Mesendoderm (in vitro differentiated cells): Measurements from ENCODE around the gene NELFE.

Experiments used
- DNase-seq: peaks from one replicate; pipeline ENCODE4 v3.0.0; 2013
- H2AK5ac ChIP-seq: 2 replicates; pipeline ENCODE4 v1.6.1; 2013; ENCODE audit warnings: low read length, inconsistent platforms
- H2BK120ac ChIP-seq: 2 replicates; pipeline ENCODE4 v1.6.1; 2013; ENCODE audit warnings: low read depth, mild to moderate bottlenecking, low read length, moderate library complexity, mixed read lengths
- H2BK15ac ChIP-seq: replicated peaks from 2 replicates; pipeline ENCODE4 v1.6.1; 2013; ENCODE audit warnings: low read depth, mild to moderate bottlenecking, moderate library complexity
- H2BK5ac ChIP-seq: 2 replicates; pipeline ENCODE4 v1.6.1; 2013; ENCODE audit warnings: low read length, inconsistent platforms
- H3K18ac ChIP-seq: 2 replicates; pipeline ENCODE4 v1.6.1; 2013; ENCODE audit warnings: mild to moderate bottlenecking, low read length, mixed read lengths
- H3K23ac ChIP-seq: one replicate; pipeline ENCODE4 v1.6.1; 2013; ENCODE audit warnings: low read length
- H3K27ac ChIP-seq: 2 replicates; pipeline ENCODE4 v1.5.1; 2013; ENCODE audit warnings: low read depth, mild to moderate bottlenecking, inconsistent platforms, low read length, moderate library complexity
- H3K27me3 ChIP-seq: 2 replicates; pipeline ENCODE4 v1.6.1; 2013; ENCODE audit warnings: low read length, control low read depth, mild to moderate bottlenecking, inconsistent platforms; ENCODE audit not compliant: insufficient read depth, poor library complexity
- H3K36me3 ChIP-seq: 2 replicates; pipeline ENCODE4 v1.6.1; 2013; ENCODE audit warnings: low read length, inconsistent platforms; ENCODE audit not compliant: control insufficient read depth, insufficient read depth
- H3K4ac ChIP-seq: one replicate; pipeline ENCODE4 v1.6.1; 2013; ENCODE audit warnings: low read depth, mild to moderate bottlenecking, low read length, moderate library complexity
- H3K4me1 ChIP-seq: 2 replicates; pipeline ENCODE4 v1.6.1; 2013; ENCODE audit warnings: low read depth, low read length, inconsistent platforms; ENCODE audit not compliant: control insufficient read depth
- H3K4me2 ChIP-seq: 2 replicates; pipeline ENCODE4 v1.6.1; 2013; ENCODE audit warnings: low read length
- H3K4me3 ChIP-seq: 2 replicates; pipeline ENCODE4 v1.5.1; 2013; ENCODE audit warnings: mild to moderate bottlenecking, low read length
- H3K56ac ChIP-seq: one replicate; pipeline ENCODE4 v1.6.1; 2013; ENCODE audit warnings: low read length
- H3K79me1 ChIP-seq: 2 replicates; pipeline ENCODE4 v1.6.1; 2013; ENCODE audit warnings: low read length, inconsistent platforms
- H3K79me2 ChIP-seq: 2 replicates; pipeline ENCODE4 v1.6.1; 2013; ENCODE audit warnings: mild to moderate bottlenecking, low read length; ENCODE audit not compliant: control insufficient read depth, insufficient read depth
- H3K9ac ChIP-seq: 2 replicates; pipeline ENCODE4 v1.6.1; 2013; ENCODE audit warnings: low read length, inconsistent platforms
- H4K5ac ChIP-seq: one replicate; pipeline ENCODE4 v1.6.1; 2013; ENCODE audit warnings: low read length
- H4K8ac ChIP-seq: one replicate; pipeline ENCODE4 v1.6.1; 2013; ENCODE audit warnings: low read depth, mild to moderate bottlenecking, control low read depth, low read length, moderate library complexity
- WGBS: extraction: QIAGEN DNeasy Blood & Tissue Kit; methylation state at CpG from one replicate; pipeline ENCODE4 v1.1.7; 2013; ENCODE audit warnings: low lambda C conversion rate, missing lambda C conversion rate; ENCODE audit not compliant: insufficient coverage; ENCODE audit errors: extremely low coverage; 5-methylcytosine and 5-hydroxymethylcytosine counted together

The NELFE gene

GRCh38 chr6:31967926-31968320 is 9.2 kb upstream of the NELFE start:
- H3K79me2 ChIP-seq, result peaks cover under 1% of the 10 kb centered on the region
- no peaks in the 10 kb centered on the region for H3K27me3 ChIP-seq
- no peak overlapping the region for H2BK5ac ChIP-seq
- no peak overlapping the region for H3K18ac ChIP-seq
- peaks cover 1% of the 10 kb centered on the region for H3K79me1 ChIP-seq
- no peak overlapping the region for H2AK5ac ChIP-seq
- no peak overlapping the region for H2BK15ac ChIP-seq
- H3K56ac ChIP-seq, result no peak overlapping the region
- peaks cover 9% of the 10 kb centered on the region for H3K36me3 ChIP-seq
- no peak overlapping the region for H2BK120ac ChIP-seq
- no peak overlapping the region for H4K5ac ChIP-seq
- no peak overlapping the region for H3K27ac ChIP-seq
- no peak overlapping the region for H3K9ac ChIP-seq
- H3K4me3 ChIP-seq, result no peak overlapping the region
- peaks cover under 1% of the 10 kb centered on the region for H3K4me1 ChIP-seq
- no peak overlapping the region for H3K4me2 ChIP-seq
- no peak overlapping the region for H4K8ac ChIP-seq
- no peak overlapping the region for H3K23ac ChIP-seq
- H3K4ac ChIP-seq, result no peak overlapping the region
- DNase-seq, result no peak
- WGBS, result no CpG with 5 or more reads among the region's 3 CpGs

DNA sequence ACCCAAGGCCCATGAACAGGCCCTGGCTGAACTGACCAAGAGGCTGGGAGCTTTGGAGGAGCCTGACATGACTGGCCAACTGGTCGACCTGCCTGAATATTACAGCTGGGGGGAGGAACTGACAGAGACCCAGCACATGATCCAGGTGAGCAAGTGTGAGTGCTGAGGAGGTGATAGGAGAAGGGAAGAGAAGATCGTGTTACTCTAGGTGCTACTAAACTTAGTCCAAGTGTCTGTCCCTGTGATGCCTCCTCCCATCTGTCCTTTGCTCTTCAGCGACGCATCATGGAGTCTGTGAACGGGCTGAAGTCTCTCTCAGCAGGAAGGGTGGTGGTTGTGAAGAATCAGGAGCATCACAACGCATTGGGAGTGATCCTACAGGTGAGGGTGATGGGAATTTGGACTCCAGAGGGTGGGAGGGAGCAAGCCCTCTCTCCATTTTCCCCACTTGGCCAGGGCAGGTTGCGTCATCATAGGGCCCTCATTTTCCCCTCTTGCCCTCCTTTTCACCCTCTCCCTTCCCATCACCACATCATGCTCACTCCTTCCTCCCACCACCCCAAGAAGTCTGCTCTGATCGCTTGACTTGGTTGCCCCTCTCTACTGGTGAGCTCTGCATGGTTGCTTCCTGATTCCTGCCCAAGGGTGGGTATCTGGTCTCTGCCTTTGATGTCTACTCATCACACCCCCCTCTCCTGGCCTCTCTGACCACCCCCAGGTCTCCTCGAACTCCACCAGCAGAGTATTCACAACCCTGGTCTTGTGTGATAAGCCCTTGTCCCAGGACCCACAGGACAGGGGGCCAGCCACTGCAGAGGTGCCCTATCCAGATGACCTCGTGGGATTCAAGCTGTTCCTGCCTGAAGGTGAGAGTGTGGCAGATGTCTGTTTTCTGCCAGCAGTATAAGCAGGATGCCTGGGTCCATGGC is 8.5 kb upstream of the NELFE start:
- WGBS, result no CpG with 5 or more reads among the region's 10 CpGs
- H3K23ac ChIP-seq, result no peak overlapping the region
- no peaks in the 10 kb centered on the region for H3K79me1 ChIP-seq
- H4K5ac ChIP-seq, result no peak overlapping the region
- no peak overlapping the region for H2BK15ac ChIP-seq
- H3K4ac ChIP-seq, result no peak overlapping the region
- no peak overlapping the region for H3K18ac ChIP-seq
- no peak overlapping the region for H2BK120ac ChIP-seq
- H3K36me3 ChIP-seq, result peaks cover 9% of the 10 kb centered on the region
- H3K27me3 ChIP-seq, result no peaks in the 10 kb centered on the region
- DNase-seq, result no peak
- no peak overlapping the region for H4K8ac ChIP-seq
- H3K4me2 ChIP-seq, result no peak overlapping the region
- H3K56ac ChIP-seq, result no peak overlapping the region
- no peak overlapping the region for H2BK5ac ChIP-seq
- H2AK5ac ChIP-seq, result no peak overlapping the region
- no peaks in the 10 kb centered on the region for H3K79me2 ChIP-seq
- no peaks in the 10 kb centered on the region for H3K4me1 ChIP-seq
- H3K4me3 ChIP-seq, result no peak overlapping the region
- no peak overlapping the region for H3K27ac ChIP-seq
- no peak overlapping the region for H3K9ac ChIP-seq

GRCh38 chr6:31966506-31966905 is 7.7 kb upstream of the NELFE start:
- no peaks in the 10 kb centered on the region for H3K79me2 ChIP-seq
- peaks cover 9% of the 10 kb centered on the region for H3K36me3 ChIP-seq
- DNase-seq, result no peak
- no peak overlapping the region for H3K4me3 ChIP-seq
- H3K9ac ChIP-seq, result no peak overlapping the region
- H3K27me3 ChIP-seq, result no peaks in the 10 kb centered on the region
- H3K27ac ChIP-seq, result no peak overlapping the region
- no peak overlapping the region for H2AK5ac ChIP-seq
- no peaks in the 10 kb centered on the region for H3K4me1 ChIP-seq
- H4K5ac ChIP-seq, result no peak overlapping the region
- no peaks in the 10 kb centered on the region for H3K79me1 ChIP-seq
- no peak overlapping the region for H3K4ac ChIP-seq
- H4K8ac ChIP-seq, result no peak overlapping the region
- no peak overlapping the region for H3K18ac ChIP-seq
- no peak overlapping the region for H2BK120ac ChIP-seq
- H3K56ac ChIP-seq, result no peak overlapping the region
- no peak overlapping the region for H2BK15ac ChIP-seq
- WGBS, result no CpG with 5 or more reads among the region's 7 CpGs
- no peak overlapping the region for H2BK5ac ChIP-seq
- no peak overlapping the region for H3K23ac ChIP-seq
- no peak overlapping the region for H3K4me2 ChIP-seq

- Histone ChIP-seq H3K56ac (no peak overlapping the region), H3K79me2 (no peaks in the 10 kb centered on the region), H3K27me3 (no peaks in the 10 kb centered on the region), H3K27ac (no peak overlapping the region), H3K4me1 (no peaks in the 10 kb centered on the region), H2BK5ac (no peak overlapping the region), H4K8ac (no peak overlapping the region), H3K18ac (no peak overlapping the region), H2AK5ac (no peak overlapping the region), H3K9ac (no peak overlapping the region), H3K79me1 (no peaks in the 10 kb centered on the region), H3K23ac (no peak overlapping the region), H3K4me2 (no peak overlapping the region), H3K4me3 (no peak overlapping the region), H2BK120ac (no peak overlapping the region), H3K36me3 (peaks cover 9% of the 10 kb centered on the region), H3K4ac (no peak overlapping the region), H4K5ac (no peak overlapping the region), H2BK15ac (no peak overlapping the region)
- WGBS, result no CpG with 5 or more reads among the region's 13 CpGs
- DNase-seq, result no peak
Observed at GRCh38 chr6:31965700-31966099, 6.9 kb upstream of the NELFE start.

GRCh38 chr6:31963921-31964320 is 5.2 kb upstream of the NELFE start:
- no peak overlapping the region for H2BK5ac ChIP-seq
- no peak overlapping the region for H4K5ac ChIP-seq
- DNase-seq, result no peak
- peaks cover 8% of the 10 kb centered on the region for H3K79me1 ChIP-seq
- H3K4me2 ChIP-seq, result no peak overlapping the region
- H4K8ac ChIP-seq, result no peak overlapping the region
- H3K4me1 ChIP-seq, result peaks cover 2% of the 10 kb centered on the region
- H3K27me3 ChIP-seq, result no peaks in the 10 kb centered on the region
- no peak overlapping the region for H3K27ac ChIP-seq
- H3K9ac ChIP-seq, result no peak overlapping the region
- no peak overlapping the region for H2BK15ac ChIP-seq
- no peak overlapping the region for H3K23ac ChIP-seq
- peaks cover 8% of the 10 kb centered on the region for H3K79me2 ChIP-seq
- no peak overlapping the region for H2AK5ac ChIP-seq
- no peak overlapping the region for H3K56ac ChIP-seq
- H2BK120ac ChIP-seq, result no peak overlapping the region
- H3K4me3 ChIP-seq, result no peak overlapping the region
- no CpG with 5 or more reads among the region's 19 CpGs for WGBS
- no peak overlapping the region for H3K18ac ChIP-seq
- peaks cover 7% of the 10 kb centered on the region for H3K36me3 ChIP-seq
- no peak overlapping the region for H3K4ac ChIP-seq
